Activated B cell treated with CpG ODN at 0.5 μM for 24 hours (primary cell): ENCODE measurements around the gene SHC2. TPM values are rescaled to one million over a fixed set of nuclear protein-coding genes. Genes with fewer than 3 reads are reported as not detected.
"Not testable (repeated sequence)": the region's sequence is repeated elsewhere in the genome, so short reads cannot be mapped to it uniquely, and the experiment has no call there.

Experiments used
- ATAC-seq: fragments of 200-7000 bp; cut with Tn5 transposase; one replicate; pipeline ENCODE4 v1.10.0; 2021; ENCODE audit warnings: low read depth, mild to moderate bottlenecking, moderate library complexity
- CTCF ChIA-PET: fragments of 350-600 bp; sonication (Branson Sonifier 250); formaldehyde crosslinking; loops from one replicate; lab custom pipeline; 2021; ENCODE audit warnings: antibody characterized with exemption; lab: Charles Lee
- POLR2A ChIA-PET: fragments of 350-600 bp; sonication (Branson Sonifier 250); formaldehyde crosslinking; loops from one replicate; lab custom pipeline; 2021; ENCODE audit warnings: antibody characterized with exemption; lab: Charles Lee
- DNase-seq: peaks from one replicate; pipeline ENCODE4 v3.0.0; 2022
- H3K27ac Mint-ChIP-seq: one replicate; pipeline ENCODE4 v1.8.0; 2020; ENCODE audit warnings: mixed read lengths
- H3K27me3 Mint-ChIP-seq: one replicate; pipeline ENCODE4 v1.8.0; 2021; ENCODE audit warnings: mixed read lengths
- H3K36me3 Mint-ChIP-seq: one replicate; pipeline ENCODE4 v1.8.0; 2021; ENCODE audit warnings: low read depth, mixed read lengths
- H3K4me1 Mint-ChIP-seq: one replicate; pipeline ENCODE4 v1.8.0; 2021; ENCODE audit warnings: mixed read lengths
- H3K4me3 Mint-ChIP-seq: one replicate; pipeline ENCODE4 v1.8.0; 2020; ENCODE audit warnings: mild to moderate bottlenecking, mixed read lengths
- H3K9me3 Mint-ChIP-seq: one replicate; pipeline ENCODE4 v1.8.0; 2020; ENCODE audit warnings: mixed read lengths
- CTCF ChIP-seq: fragments of 200-600 bp; IDR thresholded peaks from one replicate; pipeline ENCODE4 v1.8.0; 2022; ENCODE audit warnings: antibody characterized with exemption, mild to moderate bottlenecking
- intact Hi-C: fragments of 100-400 bp; cut with micrococcal nuclease; formaldehyde crosslinking; loops from one replicate; pipeline ENCODE4 v1.15.1; 2024
- total RNA-seq: library from RNA; stranded (reverse); gene quantifications from 2 replicates; pipeline ENCODE4 v1.2.3, GENCODE V29; 2022

The SHC2 gene
- total RNA-seq, 1 donor from 2014 or later = not detected

- ATAC-seq = no peak
- H3K27me3 Mint-ChIP-seq = peaks cover 3% of the 10 kb centered on the region
- H3K4me1 Mint-ChIP-seq = no peaks in the 10 kb centered on the region
- intact Hi-C loops = no loop called here
- TF ChIP-seq CTCF = no peak
- H3K9me3 Mint-ChIP-seq = no peaks in the 10 kb centered on the region
- H3K4me3 Mint-ChIP-seq = no peak overlapping the region
- H3K36me3 Mint-ChIP-seq = no peaks in the 10 kb centered on the region
- H3K27ac Mint-ChIP-seq = no peak overlapping the region
- CTCF ChIA-PET = no interaction called here
- DNase-seq = no peak
- POLR2A ChIA-PET = no interaction called here
Measured at GRCh38 chr19:416416-416815, 44.4 kb downstream of the SHC2 start.

GRCh38 chr19:415292-415691 lies 45.5 kb downstream of the SHC2 start:
- intact Hi-C loops = no loop called here
- no peak for DNase-seq
- Mint-ChIP-seq H3K27ac (no peak overlapping the region), H3K36me3 (no peaks in the 10 kb centered on the region), H3K4me1 (no peaks in the 10 kb centered on the region), H3K9me3 (no peaks in the 10 kb centered on the region), H3K4me3 (no peak overlapping the region), H3K27me3 (peaks cover 4% of the 10 kb centered on the region)
- CTCF ChIA-PET = no interaction called here
- POLR2A ChIA-PET = no interaction called here
- no peak for TF ChIP-seq CTCF
- ATAC-seq = no peak

GRCh38 chr19:413756-414420 lies 46.9 kb downstream of the SHC2 start:
- intact Hi-C loops = no loop called here
- Mint-ChIP-seq H3K4me3 (no peak overlapping the region), H3K4me1 (peaks cover 6% of the 10 kb centered on the region), H3K27me3 (peaks cover 10% of the 10 kb centered on the region), H3K9me3 (no peaks in the 10 kb centered on the region), H3K27ac (no peak overlapping the region), H3K36me3 (no peaks in the 10 kb centered on the region)
- DNase-seq = no peak
- no peak for ATAC-seq
- CTCF ChIA-PET = no interaction called here
- TF ChIP-seq CTCF = no peak
- POLR2A ChIA-PET = no interaction called here

GRCh38 chr19:412356-413355 lies 48.2 kb downstream of the SHC2 start:
- H3K36me3 Mint-ChIP-seq = no peaks in the 10 kb centered on the region
- TF ChIP-seq CTCF = no peak
- POLR2A ChIA-PET = no interaction called here
- CTCF ChIA-PET = no interaction called here
- peaks cover 10% of the 10 kb centered on the region for H3K27me3 Mint-ChIP-seq
- no peak for DNase-seq
- H3K4me1 Mint-ChIP-seq = peaks cover 6% of the 10 kb centered on the region
- intact Hi-C loops = no loop called here
- H3K27ac Mint-ChIP-seq = no peak overlapping the region
- ATAC-seq = no peak
- no peak overlapping the region for H3K4me3 Mint-ChIP-seq
- no peaks in the 10 kb centered on the region for H3K9me3 Mint-ChIP-seq

GRCh38 chr19:411723-412355 lies 49.0 kb downstream of the SHC2 start:
- Mint-ChIP-seq H3K27me3 (peaks cover 10% of the 10 kb centered on the region), H3K27ac (no peak overlapping the region), H3K9me3 (no peaks in the 10 kb centered on the region), H3K36me3 (no peaks in the 10 kb centered on the region), H3K4me1 (peaks cover 6% of the 10 kb centered on the region), H3K4me3 (no peak overlapping the region)
- no peak for DNase-seq
- CTCF ChIA-PET = no interaction called here
- TF ChIP-seq CTCF = no peak
- no peak for ATAC-seq
- intact Hi-C loops = no loop called here
- POLR2A ChIA-PET = no interaction called here

GRCh38 chr19:411121-411722 lies 49.6 kb downstream of the SHC2 start:
- H3K9me3 Mint-ChIP-seq, H3K4me1 Mint-ChIP-seq, intact Hi-C loops, DNase-seq, H3K27ac Mint-ChIP-seq, H3K4me3 Mint-ChIP-seq, H3K36me3 Mint-ChIP-seq, ATAC-seq, CTCF ChIA-PET, POLR2A ChIA-PET: not testable (repeated sequence)
- peaks cover 10% of the 10 kb centered on the region for H3K27me3 Mint-ChIP-seq
